Gastrocnemius medialis (tissue), 4 donors: ENCODE data around the gene CYP4V2.

ENCODE experiments used
- POLR2A ChIP-seq, 2 donors: fragments of 450-650 bp; IDR thresholded peaks; one replicate each; pipeline ENCODE4 v1.6.1; 2017; ENCODE audit warnings: antibody characterized with exemption in 2 of 2, mild to moderate bottlenecking in 2 of 2, moderate library complexity in 2 of 2
- TF ChIP-seq, protein P1 (sequence below), 5 experiments: fragments of 450-650 bp in 3 of 5; fragments of 200-600 bp in 2 of 5; sonication (generic) in 2 of 5; IDR thresholded peaks in 4 of 5; conservative IDR thresholded peaks in 1 of 5; 1 replicate in 4 of 5; 2 replicates in 1 of 5; pipeline ENCODE4 v1.5.1; 2016 to 2019; ENCODE audit warnings: antibody characterized with exemption in 5 of 5, mild to moderate bottlenecking in 3 of 5, moderate library complexity in 3 of 5

- no peak for TF ChIP-seq POLR2A (IDR thresholded peaks at IDR 0.05)
- TF ChIP-seq, protein P1, sequence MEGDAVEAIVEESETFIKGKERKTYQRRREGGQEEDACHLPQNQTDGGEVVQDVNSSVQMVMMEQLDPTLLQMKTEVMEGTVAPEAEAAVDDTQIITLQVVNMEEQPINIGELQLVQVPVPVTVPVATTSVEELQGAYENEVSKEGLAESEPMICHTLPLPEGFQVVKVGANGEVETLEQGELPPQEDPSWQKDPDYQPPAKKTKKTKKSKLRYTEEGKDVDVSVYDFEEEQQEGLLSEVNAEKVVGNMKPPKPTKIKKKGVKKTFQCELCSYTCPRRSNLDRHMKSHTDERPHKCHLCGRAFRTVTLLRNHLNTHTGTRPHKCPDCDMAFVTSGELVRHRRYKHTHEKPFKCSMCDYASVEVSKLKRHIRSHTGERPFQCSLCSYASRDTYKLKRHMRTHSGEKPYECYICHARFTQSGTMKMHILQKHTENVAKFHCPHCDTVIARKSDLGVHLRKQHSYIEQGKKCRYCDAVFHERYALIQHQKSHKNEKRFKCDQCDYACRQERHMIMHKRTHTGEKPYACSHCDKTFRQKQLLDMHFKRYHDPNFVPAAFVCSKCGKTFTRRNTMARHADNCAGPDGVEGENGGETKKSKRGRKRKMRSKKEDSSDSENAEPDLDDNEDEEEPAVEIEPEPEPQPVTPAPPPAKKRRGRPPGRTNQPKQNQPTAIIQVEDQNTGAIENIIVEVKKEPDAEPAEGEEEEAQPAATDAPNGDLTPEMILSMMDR (IDR thresholded peaks at IDR 0.05 in 4 of 5, conservative IDR thresholded peaks at IDR 0.05 in 1 of 5), result no peak
These were observed 49.1 kb downstream of the CYP4V2 start for GRCh38 chr4:186240452-186240847.
